Pancreas (tissue), 10 donors: Measurements from ENCODE around the gene KRTAP10-8. TPM values are rescaled to one million over a fixed set of nuclear protein-coding genes. Genes with fewer than 3 reads are reported as not detected.

Source experiments
- ATAC-seq, 4 donors: fragments of 200-7000 bp; cut with Tn5 transposase; one replicate each; pipeline versions ENCODE4 v1.8.0 to v1.9.1; 2020; ENCODE audit warnings: mild to moderate bottlenecking in 4 of 4, moderate library complexity in 4 of 4
- DNase-seq, 6 donors: peaks; one replicate each; pipeline ENCODE4 v3.0.0-alpha.2; 2020
- FAIRE-seq: peaks from 2 replicates; lab custom pipeline; 2012; peaks lifted over from hg19 to GRCh38; lab: Jason Lieb, UNC
- H3K27ac ChIP-seq, 4 donors: fragments of 200-600 bp; sonication (generic); 1 replicate in 3 of 4; 2 replicates in 1 of 4; pipeline versions ENCODE4 v1.5.0 to v1.8.0; 2020
- H3K27me3 ChIP-seq, 4 donors: fragments of 200-600 bp; one replicate each; pipeline ENCODE4 v1.8.0; 2021
- H3K36me3 ChIP-seq, 3 donors: fragments of 200-600 bp; sonication (generic) in 1 of 3; one replicate each; pipeline versions ENCODE4 v1.5.0 to v1.8.0; 2020 to 2021
- H3K4me1 ChIP-seq, 3 donors: fragments of 200-600 bp; one replicate each; pipeline ENCODE4 v1.8.0; 2021
- H3K4me3 ChIP-seq, 4 donors: fragments of 200-600 bp; sonication (generic) in 2 of 4; one replicate each; pipeline versions ENCODE4 v1.5.0 to v1.8.0; 2020 to 2021
- H3K9me3 ChIP-seq, 4 donors: fragments of 200-600 bp; one replicate each; pipeline ENCODE4 v1.8.0; 2021
- CTCF ChIP-seq, 4 donors: fragments of 200-600 bp; sonication (generic) in 3 of 4; IDR thresholded peaks; one replicate each; pipeline versions ENCODE4 v1.5.0 to v1.8.0; 2021; ENCODE audit warnings: antibody characterized with exemption in 4 of 4
- WGBS, 2 donors: extraction: QIAGEN DNeasy Blood & Tissue Kit; methylation state at CpG; one replicate each; pipeline ENCODE4 v1.1.7; 2013; 5-methylcytosine and 5-hydroxymethylcytosine counted together
- intact Hi-C, 3 donors: fragments of 100-400 bp; cut with DNase I; formaldehyde crosslinking; loops; one replicate each; pipeline versions ENCODE4 v1.11.1 to v1.14.2; 2022
- polyA plus RNA-seq, 2 donors: library from polyadenylated mRNA; stranded (reverse); fragments of 200-250 nt; gene quantifications; one replicate each; pipeline ENCODE4 v1.2.3, GENCODE V29; 2013
- total RNA-seq, 6 donors: library from RNA; stranded (reverse); fragmentation: NEBNext Ultra II Directional in 4 of 6; extraction: Animal tissue kit (Norgen Biotek cat#: 25700) in 4 of 6; gene quantifications; one replicate each; pipeline versions ENCODE4 v1.2.1 to v1.2.4, GENCODE V29; 2021 to 2023
- donor health status: healthy with polysubstance abuse.
- donor health status: DM: no; HTN: no; CAD: no; lungs with moderate emphysema.
- donor health status: DM: no; HTN: no; CAD: no.
- donor health status: control.
- donor health status: control.
- donor health status: Bipolar disorder and iron deficiency.
- donor health status: DM: yes; HTN: yes; CAD: no.
- donor health status: DM: no; HTN: no; CAD: no.
- donor health status: DM: no; HTN: no; CAD: no.
- donor health status: DM: yes; HTN: yes; CAD: no.

The KRTAP10-8 gene
- total and polyA plus RNA-seq, 8 donors: not detected

GRCh38 chr21:44574457-44575306, 37.2 kb upstream of the KRTAP10-8 start:
- no peaks in the 10 kb centered on the region for H3K27me3 ChIP-seq
- no peaks in the 10 kb centered on the region for H3K9me3 ChIP-seq
- FAIRE-seq: no peak
- 19 to 25% methylated on average over 20 to 21 of the region's 21 CpGs for WGBS, 2 donors
- intact Hi-C loops: no loop called here
- H3K4me3 ChIP-seq: no peak overlapping the region
- no peaks in the 10 kb centered on the region for H3K36me3 ChIP-seq
- no peak for ATAC-seq
- no peak for TF ChIP-seq CTCF (IDR thresholded peaks at IDR 0.05)
- DNase-seq: no peak
- no peaks in the 10 kb centered on the region for H3K4me1 ChIP-seq
- no peak overlapping the region for H3K27ac ChIP-seq

- H3K27ac ChIP-seq: no peak overlapping the region
- ATAC-seq (no peak), DNase-seq (no peak), FAIRE-seq (no peak)
- no peaks in the 10 kb centered on the region for H3K4me1 ChIP-seq
- no peaks in the 10 kb centered on the region for H3K27me3 ChIP-seq
- WGBS, 2 donors: 81 to 82% methylated on average over 20 of the region's 20 CpGs
- intact Hi-C loops: no loop called here
- no peaks in the 10 kb centered on the region for H3K36me3 ChIP-seq
- no peak overlapping the region for H3K4me3 ChIP-seq
- no peaks in the 10 kb centered on the region for H3K9me3 ChIP-seq
- TF ChIP-seq CTCF (IDR thresholded peaks at IDR 0.05): no peak
Measured at GRCh38 chr21:44575307-44576024, 36.4 kb upstream of the KRTAP10-8 start.

- no peak for ATAC-seq
- Histone ChIP-seq H3K4me1 (no peaks in the 10 kb centered on the region), H3K36me3 (no peaks in the 10 kb centered on the region), H3K27ac (no peak overlapping the region), H3K27me3 (no peaks in the 10 kb centered on the region), H3K9me3 (no peaks in the 10 kb centered on the region), H3K4me3 (no peak overlapping the region)
- FAIRE-seq: no peak
- TF ChIP-seq CTCF (IDR thresholded peaks at IDR 0.05): no peak
- no peak for DNase-seq
- intact Hi-C loops: no loop called here
- whole genome bisulfite sequencing, 2 donors: 73 to 77% methylated on average over 8 to 10 of the region's 10 CpGs
Measured at GRCh38 chr21:44576025-44576420, 35.9 kb upstream of the KRTAP10-8 start.

- intact Hi-C loops: no loop called here
- H3K27me3 ChIP-seq: peaks cover 0 to 5% (median 0%) of the 10 kb centered on the region in 4 donors
- no peak overlapping the region for H3K4me3 ChIP-seq
- H3K9me3 ChIP-seq: no peaks in the 10 kb centered on the region
- ATAC-seq (no peak), DNase-seq (no peak), FAIRE-seq (no peak)
- H3K36me3 ChIP-seq: no peaks in the 10 kb centered on the region
- H3K27ac ChIP-seq: no peak overlapping the region
- TF ChIP-seq CTCF (IDR thresholded peaks at IDR 0.05): no peak
- 84 to 90% methylated on average over 17 of the region's 17 CpGs for WGBS, 2 donors
- no peaks in the 10 kb centered on the region for H3K4me1 ChIP-seq
Measured at GRCh38 chr21:44578371-44579055, 33.4 kb upstream of the KRTAP10-8 start.
